Measurements from ENCODE around the gene TAC3.
"Not testable (repeated sequence)": the region's sequence is repeated elsewhere in the genome, so short reads cannot be mapped to it uniquely, and the experiment has no call there.

TAC3 gene

DNA sequence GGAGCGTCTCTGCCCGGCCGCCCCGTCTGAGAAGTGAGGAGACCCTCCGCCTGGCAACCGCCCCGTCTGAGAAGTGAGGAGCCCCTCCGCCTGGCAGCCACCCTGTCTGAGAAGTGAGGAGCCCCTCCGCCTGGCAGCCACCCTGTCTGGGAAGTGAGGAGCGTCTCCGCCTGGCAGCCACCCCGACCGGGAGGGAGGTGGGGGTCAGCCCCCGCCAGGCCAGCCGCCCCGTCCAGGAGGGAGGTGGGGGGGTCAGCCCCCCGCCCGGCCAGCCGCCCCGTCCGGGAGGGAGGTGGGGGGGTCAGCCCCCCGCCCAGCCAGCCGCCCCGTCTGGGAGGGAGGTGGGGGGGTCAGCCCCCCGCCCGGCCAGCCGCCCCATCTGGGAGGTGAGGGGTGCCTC lies 52.8 kb downstream of the TAC3 start:
- not testable (repeated sequence) for H3K27me3 ChIP-seq (ENCODE audit: control insufficient read depth, insufficient read depth, low read length); H3K36me3 ChIP-seq (ENCODE audit: control insufficient read depth, insufficient read depth, low read length); H3K27ac ChIP-seq (ENCODE audit: low read depth, low read length); H3K4me1 ChIP-seq (ENCODE audit: control insufficient read depth, insufficient read depth, low read length); H3K9ac ChIP-seq (ENCODE audit: low read length); H3K4me3 ChIP-seq (ENCODE audit: low read length)

DNA sequence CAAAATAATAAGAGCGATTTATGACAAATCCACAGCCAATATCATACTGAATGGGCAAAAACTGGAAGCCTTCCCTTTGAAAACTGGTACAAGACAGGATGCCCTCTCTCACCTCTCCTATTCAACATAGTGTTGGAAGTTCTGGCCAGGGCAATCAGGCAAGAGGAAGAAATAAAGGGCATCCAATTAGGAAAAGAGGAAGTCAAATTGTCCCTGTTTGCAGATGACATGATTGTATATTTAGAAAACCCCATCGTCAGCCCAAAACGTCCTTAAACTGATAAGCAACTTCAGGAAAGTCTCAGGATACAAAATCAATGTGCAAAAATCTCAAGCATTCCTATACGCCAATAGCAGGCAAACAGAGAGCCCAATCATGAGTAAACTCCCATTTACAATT lies 54.1 kb downstream of the TAC3 start:
- H3K9ac ChIP-seq (ENCODE audit: low read length); H3K4me3 ChIP-seq (ENCODE audit: low read length); H3K27ac ChIP-seq (ENCODE audit: low read depth, low read length); H3K36me3 ChIP-seq (ENCODE audit: control insufficient read depth, insufficient read depth, low read length); H3K27me3 ChIP-seq (ENCODE audit: control insufficient read depth, insufficient read depth, low read length); H3K4me1 ChIP-seq (ENCODE audit: control insufficient read depth, insufficient read depth, low read length): not testable (repeated sequence)

Data from rectal smooth muscle tissue (tissue), 1 donor.